ENCODE data around the gene STX4. TPM values are rescaled to one million over a fixed set of nuclear protein-coding genes. Genes with fewer than 3 reads are reported as not detected.

STX4 gene
- total RNA-seq, 1 donor from 2014 or later: 6.6 TPM

DNA sequence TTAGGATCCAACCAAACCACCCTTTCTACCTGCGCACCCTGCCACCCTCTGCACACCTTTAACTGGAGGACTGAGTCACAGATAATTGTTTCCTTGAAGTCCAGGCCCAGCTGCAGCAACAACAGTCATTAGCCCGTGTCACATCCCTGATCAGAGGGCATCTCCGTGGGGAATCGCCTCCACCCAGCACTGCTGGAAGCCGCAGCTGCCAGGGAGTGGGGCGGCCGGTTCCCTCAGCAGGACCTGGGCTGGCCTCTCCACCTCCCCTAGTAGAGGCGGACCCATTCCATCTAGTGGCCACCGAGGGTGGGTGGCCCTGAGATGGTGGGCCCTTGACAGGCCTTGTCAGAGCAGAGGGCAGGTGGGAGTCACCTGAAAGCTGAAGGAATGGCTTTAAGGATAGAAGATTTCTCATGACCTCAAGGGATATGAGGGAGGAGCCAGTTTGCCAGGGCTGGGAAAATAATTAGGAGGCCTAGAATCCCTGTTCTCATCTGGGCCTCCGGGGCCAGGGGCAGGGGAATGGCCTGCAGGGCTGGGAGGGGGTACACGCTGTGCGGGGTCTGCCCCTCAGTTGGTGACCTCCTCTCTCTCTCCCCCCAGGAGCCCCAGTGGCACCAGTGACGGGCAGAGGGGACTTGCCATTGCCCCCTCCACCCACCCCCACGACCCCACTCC is 49.1 kb downstream of the STX4 start:
- H3K9me3 Mint-ChIP-seq: no peaks in the 10 kb centered on the region
- peak overlapping the region; percentile 26 for H3K4me3 Mint-ChIP-seq
- H3K9ac ChIP-seq: no peak overlapping the region
- TF ChIP-seq, protein P1, sequence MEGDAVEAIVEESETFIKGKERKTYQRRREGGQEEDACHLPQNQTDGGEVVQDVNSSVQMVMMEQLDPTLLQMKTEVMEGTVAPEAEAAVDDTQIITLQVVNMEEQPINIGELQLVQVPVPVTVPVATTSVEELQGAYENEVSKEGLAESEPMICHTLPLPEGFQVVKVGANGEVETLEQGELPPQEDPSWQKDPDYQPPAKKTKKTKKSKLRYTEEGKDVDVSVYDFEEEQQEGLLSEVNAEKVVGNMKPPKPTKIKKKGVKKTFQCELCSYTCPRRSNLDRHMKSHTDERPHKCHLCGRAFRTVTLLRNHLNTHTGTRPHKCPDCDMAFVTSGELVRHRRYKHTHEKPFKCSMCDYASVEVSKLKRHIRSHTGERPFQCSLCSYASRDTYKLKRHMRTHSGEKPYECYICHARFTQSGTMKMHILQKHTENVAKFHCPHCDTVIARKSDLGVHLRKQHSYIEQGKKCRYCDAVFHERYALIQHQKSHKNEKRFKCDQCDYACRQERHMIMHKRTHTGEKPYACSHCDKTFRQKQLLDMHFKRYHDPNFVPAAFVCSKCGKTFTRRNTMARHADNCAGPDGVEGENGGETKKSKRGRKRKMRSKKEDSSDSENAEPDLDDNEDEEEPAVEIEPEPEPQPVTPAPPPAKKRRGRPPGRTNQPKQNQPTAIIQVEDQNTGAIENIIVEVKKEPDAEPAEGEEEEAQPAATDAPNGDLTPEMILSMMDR (IDR thresholded peaks at IDR 0.05): no peak
- TF ChIP-seq EZH2 (IDR thresholded peaks at IDR 0.05): no peak
- no peak for TF ChIP-seq EZH2phosphoT487 (IDR thresholded peaks at IDR 0.05)
- no peaks in the 10 kb centered on the region for H3K27me3 ChIP-seq
- no peak overlapping the region for H3K27ac Mint-ChIP-seq
- peaks cover 3% of the 10 kb centered on the region for H3K4me1 Mint-ChIP-seq
- no peak overlapping the region for H3K4me3 ChIP-seq
- H3F3A ChIP-seq (ENCODE audit: low read depth): no peaks in the 10 kb centered on the region
- DNase-seq (ENCODE audit: low spot score): no peak
- H2AFZ ChIP-seq (replicated peaks): no peak overlapping the region
- no peaks in the 10 kb centered on the region for H3K4me1 ChIP-seq
- H3K79me2 ChIP-seq (ENCODE audit: low read depth): peaks cover 1% of the 10 kb centered on the region
- peaks cover 12% of the 10 kb centered on the region for H3K27me3 Mint-ChIP-seq (ENCODE audit: insufficient read depth, low read depth)
- H3K36me3 Mint-ChIP-seq: peaks cover 22% of the 10 kb centered on the region
- H3K4me2 ChIP-seq: no peak overlapping the region
- no peaks in the 10 kb centered on the region for H3K9me3 ChIP-seq (ENCODE audit: low read depth)
- H3K36me3 ChIP-seq: no peaks in the 10 kb centered on the region
- H3K27ac ChIP-seq: no peak overlapping the region
- peaks cover 64% of the 10 kb centered on the region for H4K20me1 ChIP-seq (ENCODE audit: low read depth)

DNA sequence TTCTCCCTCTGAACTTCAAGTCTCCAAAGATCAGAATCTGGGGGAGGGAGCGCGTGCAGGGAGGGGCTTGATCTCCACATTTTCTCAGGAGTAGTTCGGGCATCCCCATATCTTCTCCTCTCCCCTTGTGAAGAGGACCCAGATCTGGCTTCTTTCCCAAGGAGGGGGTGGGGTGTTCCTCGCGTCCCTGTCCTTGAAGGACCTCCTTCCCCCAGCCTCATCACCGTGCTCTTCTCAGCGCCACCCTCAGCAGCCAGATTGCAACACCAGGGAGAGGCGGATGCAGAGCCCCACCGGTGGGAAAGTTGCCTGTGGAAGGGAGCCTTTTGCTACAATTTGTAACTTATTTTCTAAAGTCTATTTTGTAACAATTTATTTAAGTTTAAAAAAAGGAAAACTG is 49.7 kb downstream of the STX4 start:
- Histone ChIP-seq H3K4me3 (no peak overlapping the region), H3K27ac (no peak overlapping the region), H3K9me3 (ENCODE audit: low read depth) (no peaks in the 10 kb centered on the region), H4K20me1 (ENCODE audit: low read depth) (peaks cover 66% of the 10 kb centered on the region), H2AFZ (replicated peaks) (no peak overlapping the region), H3K9ac (no peak overlapping the region), H3K27me3 (no peaks in the 10 kb centered on the region), H3K36me3 (no peaks in the 10 kb centered on the region), H3K4me2 (no peak overlapping the region), H3K4me1 (no peaks in the 10 kb centered on the region), H3F3A (ENCODE audit: low read depth) (no peaks in the 10 kb centered on the region), H3K79me2 (ENCODE audit: low read depth) (no peaks in the 10 kb centered on the region)
- Mint-ChIP-seq H3K27ac (no peak overlapping the region), H3K36me3 (peaks cover 16% of the 10 kb centered on the region), H3K4me1 (peaks cover 3% of the 10 kb centered on the region), H3K4me3 (no peak overlapping the region), H3K27me3 (ENCODE audit: insufficient read depth, low read depth) (peaks cover 12% of the 10 kb centered on the region), H3K9me3 (no peaks in the 10 kb centered on the region)
- TF ChIP-seq EZH2 (IDR thresholded peaks at IDR 0.05) (no peak), EZH2phosphoT487 (IDR thresholded peaks at IDR 0.05) (no peak)
- TF ChIP-seq, protein P1 (IDR thresholded peaks at IDR 0.05): no peak
- no peak for DNase-seq (ENCODE audit: low spot score)

DNA sequence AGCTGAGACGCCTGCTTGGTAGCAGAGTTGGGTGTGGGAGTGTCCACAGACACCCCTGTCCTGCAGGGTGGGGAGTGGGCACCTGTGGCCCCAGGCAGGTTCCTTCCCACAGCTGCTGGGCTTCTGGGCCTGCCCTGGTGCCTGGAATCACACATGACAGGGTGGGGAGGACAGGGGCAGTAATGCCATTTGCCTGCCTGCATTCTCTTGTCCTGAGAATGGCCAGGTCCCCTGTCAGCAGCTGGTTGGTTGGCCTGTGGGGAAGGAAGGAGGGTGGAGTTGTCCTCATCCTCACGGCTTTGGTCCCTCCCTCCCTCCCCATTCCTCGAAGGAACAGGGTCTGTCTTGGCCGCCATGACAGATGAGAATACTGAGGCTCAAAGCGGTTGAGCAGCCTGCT is 50.2 kb downstream of the STX4 start:
- Histone ChIP-seq H3K27me3 (no peaks in the 10 kb centered on the region), H3F3A (ENCODE audit: low read depth) (no peaks in the 10 kb centered on the region), H3K79me2 (ENCODE audit: low read depth) (no peaks in the 10 kb centered on the region), H3K27ac (no peak overlapping the region), H3K9ac (no peak overlapping the region), H3K4me2 (no peak overlapping the region), H4K20me1 (ENCODE audit: low read depth) (peaks cover 63% of the 10 kb centered on the region), H3K9me3 (ENCODE audit: low read depth) (no peaks in the 10 kb centered on the region), H2AFZ (replicated peaks) (no peak overlapping the region), H3K4me3 (no peak overlapping the region), H3K4me1 (no peaks in the 10 kb centered on the region), H3K36me3 (no peaks in the 10 kb centered on the region)
- no peak overlapping the region for H3K27ac Mint-ChIP-seq
- DNase-seq (ENCODE audit: low spot score): no peak
- H3K4me3 Mint-ChIP-seq: no peak overlapping the region
- peaks cover 13% of the 10 kb centered on the region for H3K36me3 Mint-ChIP-seq
- no peaks in the 10 kb centered on the region for H3K9me3 Mint-ChIP-seq
- peaks cover 12% of the 10 kb centered on the region for H3K27me3 Mint-ChIP-seq (ENCODE audit: insufficient read depth, low read depth)
- peaks cover 3% of the 10 kb centered on the region for H3K4me1 Mint-ChIP-seq
- no peak for TF ChIP-seq EZH2 (IDR thresholded peaks at IDR 0.05)
- TF ChIP-seq, protein P1 (IDR thresholded peaks at IDR 0.05): no peak
- no peak for TF ChIP-seq EZH2phosphoT487 (IDR thresholded peaks at IDR 0.05)
